GM12891 (cell line): Measurements from ENCODE around the gene METTL24.

Experiments used
- POLR2A ChIP-seq: IDR thresholded peaks from 2 replicates; pipeline ENCODE4 v1.6.1; 2011; ENCODE audit warnings: low read depth, low read length, control low read depth
- POLR2AphosphoS5 ChIP-seq: IDR thresholded peaks from 2 replicates; pipeline ENCODE4 v1.6.1; 2011; ENCODE audit warnings: low read depth, low read length, control low read depth

GRCh38 chr6:110400208-110400607, 42.1 kb upstream of the METTL24 start:
- TF ChIP-seq POLR2A (no peak), POLR2AphosphoS5 (no peak)
